ENCODE results near the gene NAV3.

NAV3 gene

GRCh38 chr12:77925536-77926108 is 94.9 kb downstream of the NAV3 start:
- Histone ChIP-seq H3K27ac (ENCODE audit: low read length) (no peak overlapping the region), H3K9me3 (ENCODE audit: control insufficient read depth in 1 of 2, low read length in 2 of 2) (no peaks in the 10 kb centered on the region), H3K4me3 (ENCODE audit: low read depth in 1 of 2, low read length in 2 of 2) (no peak overlapping the region), H3K27me3 (ENCODE audit: low read depth, low read length) (no peaks in the 10 kb centered on the region), H3K4me1 (ENCODE audit: control insufficient read depth in 1 of 2, insufficient read depth in 2 of 2, low read length in 2 of 2) (no peaks in the 10 kb centered on the region), H3K36me3 (ENCODE audit: control insufficient read depth in 1 of 2, insufficient read depth in 2 of 2, low read length in 2 of 2) (no peaks in the 10 kb centered on the region)

GRCh38 chr12:77928078-77928477 is 97.4 kb downstream of the NAV3 start:
- no peaks in the 10 kb centered on the region for H3K36me3 ChIP-seq (ENCODE audit: control insufficient read depth in 1 of 2, insufficient read depth in 2 of 2, low read length in 2 of 2)
- H3K27ac ChIP-seq (ENCODE audit: low read length): no peak overlapping the region
- no peaks in the 10 kb centered on the region for H3K9me3 ChIP-seq (ENCODE audit: control insufficient read depth in 1 of 2, low read length in 2 of 2)
- H3K27me3 ChIP-seq (ENCODE audit: low read depth, low read length): no peaks in the 10 kb centered on the region
- H3K4me1 ChIP-seq (ENCODE audit: control insufficient read depth in 1 of 2, insufficient read depth in 2 of 2, low read length in 2 of 2): no peaks in the 10 kb centered on the region
- H3K4me3 ChIP-seq (ENCODE audit: low read depth in 1 of 2, low read length in 2 of 2): no peak overlapping the region

- Histone ChIP-seq H3K36me3 (ENCODE audit: control insufficient read depth in 1 of 2, insufficient read depth in 2 of 2, low read length in 2 of 2) (no peaks in the 10 kb centered on the region), H3K27ac (ENCODE audit: low read length) (no peak overlapping the region), H3K9me3 (ENCODE audit: control insufficient read depth in 1 of 2, low read length in 2 of 2) (no peaks in the 10 kb centered on the region), H3K27me3 (ENCODE audit: low read depth, low read length) (no peaks in the 10 kb centered on the region), H3K4me1 (ENCODE audit: control insufficient read depth in 1 of 2, insufficient read depth in 2 of 2, low read length in 2 of 2) (no peaks in the 10 kb centered on the region), H3K4me3 (ENCODE audit: low read depth in 1 of 2, low read length in 2 of 2) (no peak overlapping the region)
Observed at GRCh38 chr12:77932216-77932615, 101.5 kb downstream of the NAV3 start.

- H3K27ac ChIP-seq (ENCODE audit: low read length): no peak overlapping the region
- no peaks in the 10 kb centered on the region for H3K27me3 ChIP-seq (ENCODE audit: low read depth, low read length)
- no peaks in the 10 kb centered on the region for H3K9me3 ChIP-seq (ENCODE audit: control insufficient read depth in 1 of 2, low read length in 2 of 2)
- H3K4me1 ChIP-seq (ENCODE audit: control insufficient read depth in 1 of 2, insufficient read depth in 2 of 2, low read length in 2 of 2): no peaks in the 10 kb centered on the region
- H3K4me3 ChIP-seq (ENCODE audit: low read depth in 1 of 2, low read length in 2 of 2): no peak overlapping the region
- no peaks in the 10 kb centered on the region for H3K36me3 ChIP-seq (ENCODE audit: control insufficient read depth in 1 of 2, insufficient read depth in 2 of 2, low read length in 2 of 2)
Observed at GRCh38 chr12:77938301-77938700, 107.6 kb downstream of the NAV3 start.

- Histone ChIP-seq H3K27ac (ENCODE audit: low read length) (no peak overlapping the region), H3K27me3 (ENCODE audit: low read depth, low read length) (no peaks in the 10 kb centered on the region), H3K4me1 (ENCODE audit: control insufficient read depth in 1 of 2, insufficient read depth in 2 of 2, low read length in 2 of 2) (no peaks in the 10 kb centered on the region), H3K9me3 (ENCODE audit: control insufficient read depth in 1 of 2, low read length in 2 of 2) (peaks cover 0 to 2% of the 10 kb centered on the region in 2 donors), H3K36me3 (ENCODE audit: control insufficient read depth in 1 of 2, insufficient read depth in 2 of 2, low read length in 2 of 2) (no peaks in the 10 kb centered on the region), H3K4me3 (ENCODE audit: low read depth in 1 of 2, low read length in 2 of 2) (no peak overlapping the region)
Observed at GRCh38 chr12:77940011-77940423, 109.3 kb downstream of the NAV3 start.

- Histone ChIP-seq H3K36me3 (ENCODE audit: control insufficient read depth in 1 of 2, insufficient read depth in 2 of 2, low read length in 2 of 2) (no peaks in the 10 kb centered on the region), H3K4me3 (ENCODE audit: low read depth in 1 of 2, low read length in 2 of 2) (no peak overlapping the region), H3K27me3 (ENCODE audit: low read depth, low read length) (no peaks in the 10 kb centered on the region), H3K4me1 (ENCODE audit: control insufficient read depth in 1 of 2, insufficient read depth in 2 of 2, low read length in 2 of 2) (no peaks in the 10 kb centered on the region), H3K27ac (ENCODE audit: low read length) (no peak overlapping the region), H3K9me3 (ENCODE audit: control insufficient read depth in 1 of 2, low read length in 2 of 2) (peaks cover 0 to 2% of the 10 kb centered on the region in 2 donors)
Observed at GRCh38 chr12:77940567-77940966, 109.9 kb downstream of the NAV3 start.

- H3K27me3 ChIP-seq (ENCODE audit: low read depth, low read length): no peaks in the 10 kb centered on the region
Observed at GRCh38 chr12:77941401-77941800, 110.7 kb downstream of the NAV3 start.

GRCh38 chr12:77943466-77943865 is 112.8 kb downstream of the NAV3 start:
- no peak overlapping the region for H3K4me3 ChIP-seq (ENCODE audit: low read depth in 1 of 2, low read length in 2 of 2)
- H3K27ac ChIP-seq (ENCODE audit: low read length): no peak overlapping the region
- H3K4me1 ChIP-seq (ENCODE audit: control insufficient read depth in 1 of 2, insufficient read depth in 2 of 2, low read length in 2 of 2): no peaks in the 10 kb centered on the region
- peaks cover 0 to 2% of the 10 kb centered on the region in 2 donors for H3K9me3 ChIP-seq (ENCODE audit: control insufficient read depth in 1 of 2, low read length in 2 of 2)
- H3K36me3 ChIP-seq (ENCODE audit: control insufficient read depth in 1 of 2, insufficient read depth in 2 of 2, low read length in 2 of 2): no peaks in the 10 kb centered on the region
- H3K27me3 ChIP-seq (ENCODE audit: low read depth, low read length): no peaks in the 10 kb centered on the region

More at GRCh38 chr12:77941401-77941800, 110.7 kb downstream of the NAV3 start:
- H3K27ac ChIP-seq (ENCODE audit: low read length): no peak overlapping the region
- no peaks in the 10 kb centered on the region for H3K4me1 ChIP-seq (ENCODE audit: control insufficient read depth in 1 of 2, insufficient read depth in 2 of 2, low read length in 2 of 2)
- no peaks in the 10 kb centered on the region for H3K36me3 ChIP-seq (ENCODE audit: control insufficient read depth in 1 of 2, insufficient read depth in 2 of 2, low read length in 2 of 2)
- H3K4me3 ChIP-seq (ENCODE audit: low read depth in 1 of 2, low read length in 2 of 2): no peak overlapping the region
- peaks cover 0 to 2% of the 10 kb centered on the region in 2 donors for H3K9me3 ChIP-seq (ENCODE audit: control insufficient read depth in 1 of 2, low read length in 2 of 2)

GRCh38 chr12:77946541-77947061 is 115.9 kb downstream of the NAV3 start:
- Histone ChIP-seq H3K27ac (ENCODE audit: low read length) (no peak overlapping the region), H3K36me3 (ENCODE audit: control insufficient read depth in 1 of 2, insufficient read depth in 2 of 2, low read length in 2 of 2) (no peaks in the 10 kb centered on the region), H3K4me3 (ENCODE audit: low read depth in 1 of 2, low read length in 2 of 2) (no peak overlapping the region), H3K9me3 (ENCODE audit: control insufficient read depth in 1 of 2, low read length in 2 of 2) (peaks cover 0 to 2% of the 10 kb centered on the region in 2 donors), H3K27me3 (ENCODE audit: low read depth, low read length) (no peaks in the 10 kb centered on the region), H3K4me1 (ENCODE audit: control insufficient read depth in 1 of 2, insufficient read depth in 2 of 2, low read length in 2 of 2) (no peaks in the 10 kb centered on the region)

GRCh38 chr12:77947330-77947729 is 116.6 kb downstream of the NAV3 start:
- Histone ChIP-seq H3K27ac (ENCODE audit: low read length) (no peak overlapping the region), H3K27me3 (ENCODE audit: low read depth, low read length) (no peaks in the 10 kb centered on the region), H3K9me3 (ENCODE audit: control insufficient read depth in 1 of 2, low read length in 2 of 2) (peaks cover 0 to 2% of the 10 kb centered on the region in 2 donors), H3K4me1 (ENCODE audit: control insufficient read depth in 1 of 2, insufficient read depth in 2 of 2, low read length in 2 of 2) (no peaks in the 10 kb centered on the region), H3K4me3 (ENCODE audit: low read depth in 1 of 2, low read length in 2 of 2) (no peak overlapping the region), H3K36me3 (ENCODE audit: control insufficient read depth in 1 of 2, insufficient read depth in 2 of 2, low read length in 2 of 2) (no peaks in the 10 kb centered on the region)

GRCh38 chr12:77947746-77948145 is 117.1 kb downstream of the NAV3 start:
- Histone ChIP-seq H3K9me3 (ENCODE audit: control insufficient read depth in 1 of 2, low read length in 2 of 2) (peaks cover 0 to 2% of the 10 kb centered on the region in 2 donors), H3K4me1 (ENCODE audit: control insufficient read depth in 1 of 2, insufficient read depth in 2 of 2, low read length in 2 of 2) (no peaks in the 10 kb centered on the region), H3K36me3 (ENCODE audit: control insufficient read depth in 1 of 2, insufficient read depth in 2 of 2, low read length in 2 of 2) (no peaks in the 10 kb centered on the region), H3K27ac (ENCODE audit: low read length) (no peak overlapping the region), H3K27me3 (ENCODE audit: low read depth, low read length) (no peaks in the 10 kb centered on the region), H3K4me3 (ENCODE audit: low read depth in 1 of 2, low read length in 2 of 2) (no peak overlapping the region)

GRCh38 chr12:77949943-77950342 is 119.2 kb downstream of the NAV3 start:
- Histone ChIP-seq H3K27ac (ENCODE audit: low read length) (no peak overlapping the region), H3K36me3 (ENCODE audit: control insufficient read depth in 1 of 2, insufficient read depth in 2 of 2, low read length in 2 of 2) (no peaks in the 10 kb centered on the region), H3K4me1 (ENCODE audit: control insufficient read depth in 1 of 2, insufficient read depth in 2 of 2, low read length in 2 of 2) (no peaks in the 10 kb centered on the region), H3K4me3 (ENCODE audit: low read depth in 1 of 2, low read length in 2 of 2) (no peak overlapping the region), H3K9me3 (ENCODE audit: control insufficient read depth in 1 of 2, low read length in 2 of 2) (no peaks in the 10 kb centered on the region), H3K27me3 (ENCODE audit: low read depth, low read length) (no peaks in the 10 kb centered on the region)

All from muscle layer of duodenum (tissue), 2 donors.